Thoracic aorta (tissue), 2 donors: ENCODE results near the gene SELENON. TPM values are rescaled to one million over a fixed set of nuclear protein-coding genes. Genes with fewer than 3 reads are reported as not detected.

Source experiments
- ATAC-seq: fragments of 150-250 bp; one replicate; pipeline ENCODE4 v1.8.0; 2017; ENCODE audit warnings: low read depth; ENCODE audit not compliant: insufficient number of reproducible peaks, low FRiP score
- DNase-seq: peaks from one replicate; pipeline ENCODE4 v3.0.0-alpha.2; 2020; ENCODE audit warnings: low spot score
- H3K27ac ChIP-seq, 2 donors: fragments of 200-600 bp; sonication (generic); 1 replicate in 1 of 2; 2 replicates in 1 of 2; pipeline ENCODE4 v1.5.1; 2016; ENCODE audit warnings: mild to moderate bottlenecking in 2 of 2, moderate library complexity in 2 of 2
- H3K27me3 ChIP-seq: fragments of 200-600 bp; sonication (generic); replicated peaks from 2 replicates; pipeline ENCODE4 v1.6.0; 2016; ENCODE audit warnings: mild to moderate bottlenecking; ENCODE audit not compliant: insufficient read depth
- H3K36me3 ChIP-seq: fragments of 200-600 bp; sonication (generic); one replicate; pipeline ENCODE4 v1.5.1; 2016
- H3K4me1 ChIP-seq, 2 donors: fragments of 200-600 bp; sonication (generic); 1 replicate in 1 of 2; 2 replicates in 1 of 2; pipeline versions ENCODE4 v1.5.1 to v1.6.0; 2016; ENCODE audit warnings: low read depth in 2 of 2, mild to moderate bottlenecking in 1 of 2; ENCODE audit not compliant: control insufficient read depth in 1 of 2
- H3K4me3 ChIP-seq: fragments of 200-600 bp; sonication (generic); 2 replicates; pipeline ENCODE4 v1.5.1; 2016; ENCODE audit warnings: mild to moderate bottlenecking
- H3K9me3 ChIP-seq: fragments of 200-600 bp; sonication (generic); 2 replicates; pipeline ENCODE4 v1.5.1; 2016
- total RNA-seq, 2 donors: library from RNA; depleted of rRNA; stranded (reverse); fragments of >200 nt; gene quantifications; one replicate each; pipeline versions ENCODE4 v1.1.0 to v1.2.3, GENCODE V29; 2016
- TF ChIP-seq, protein P1 (sequence below): fragments of 200-600 bp; sonication (generic); IDR thresholded peaks from one replicate; pipeline ENCODE4 v1.5.1; 2019; ENCODE audit warnings: antibody characterized with exemption

SELENON gene
- total RNA-seq, 2 donors from 2014 or later, result 44.1 to 48.6 TPM

DNA sequence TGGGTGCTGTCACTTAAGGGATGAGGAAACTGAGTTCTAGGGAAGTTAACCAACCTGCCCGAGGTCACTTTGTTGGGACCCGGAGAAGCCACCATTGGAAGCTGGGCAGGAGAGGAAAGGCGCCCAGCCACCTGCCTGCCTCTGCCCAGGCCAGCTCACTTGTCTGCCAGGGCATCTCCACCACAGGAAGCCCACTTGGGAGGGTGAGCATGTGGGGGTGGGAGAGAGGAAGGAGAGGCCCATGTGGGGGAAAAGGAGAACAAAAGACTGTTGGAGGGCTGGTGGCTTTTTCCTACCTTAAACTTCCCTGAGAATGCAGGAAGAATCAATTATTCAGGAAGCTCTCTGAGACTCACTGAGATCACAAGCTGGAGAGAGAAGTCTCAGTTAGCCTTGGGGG is 43.8 kb upstream of the SELENON start:
- ATAC-seq (no peak), DNase-seq (no peak)
- TF ChIP-seq, protein P1, sequence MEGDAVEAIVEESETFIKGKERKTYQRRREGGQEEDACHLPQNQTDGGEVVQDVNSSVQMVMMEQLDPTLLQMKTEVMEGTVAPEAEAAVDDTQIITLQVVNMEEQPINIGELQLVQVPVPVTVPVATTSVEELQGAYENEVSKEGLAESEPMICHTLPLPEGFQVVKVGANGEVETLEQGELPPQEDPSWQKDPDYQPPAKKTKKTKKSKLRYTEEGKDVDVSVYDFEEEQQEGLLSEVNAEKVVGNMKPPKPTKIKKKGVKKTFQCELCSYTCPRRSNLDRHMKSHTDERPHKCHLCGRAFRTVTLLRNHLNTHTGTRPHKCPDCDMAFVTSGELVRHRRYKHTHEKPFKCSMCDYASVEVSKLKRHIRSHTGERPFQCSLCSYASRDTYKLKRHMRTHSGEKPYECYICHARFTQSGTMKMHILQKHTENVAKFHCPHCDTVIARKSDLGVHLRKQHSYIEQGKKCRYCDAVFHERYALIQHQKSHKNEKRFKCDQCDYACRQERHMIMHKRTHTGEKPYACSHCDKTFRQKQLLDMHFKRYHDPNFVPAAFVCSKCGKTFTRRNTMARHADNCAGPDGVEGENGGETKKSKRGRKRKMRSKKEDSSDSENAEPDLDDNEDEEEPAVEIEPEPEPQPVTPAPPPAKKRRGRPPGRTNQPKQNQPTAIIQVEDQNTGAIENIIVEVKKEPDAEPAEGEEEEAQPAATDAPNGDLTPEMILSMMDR, result no peak
- Histone ChIP-seq H3K4me1 (no peaks in the 10 kb centered on the region), H3K27me3 (no peaks in the 10 kb centered on the region), H3K4me3 (no peak overlapping the region), H3K9me3 (no peaks in the 10 kb centered on the region), H3K27ac (no peak overlapping the region), H3K36me3 (no peaks in the 10 kb centered on the region)

GRCh38 chr1:25757151-25757845 is 42.7 kb upstream of the SELENON start:
- DNase-seq (no peak), ATAC-seq (no peak)
- no peak overlapping the region for H3K4me3 ChIP-seq
- TF ChIP-seq, protein P1, result no peak
- no peak overlapping the region for H3K27ac ChIP-seq
- no peaks in the 10 kb centered on the region for H3K27me3 ChIP-seq
- no peaks in the 10 kb centered on the region for H3K36me3 ChIP-seq
- no peaks in the 10 kb centered on the region for H3K9me3 ChIP-seq
- no peaks in the 10 kb centered on the region for H3K4me1 ChIP-seq

DNA sequence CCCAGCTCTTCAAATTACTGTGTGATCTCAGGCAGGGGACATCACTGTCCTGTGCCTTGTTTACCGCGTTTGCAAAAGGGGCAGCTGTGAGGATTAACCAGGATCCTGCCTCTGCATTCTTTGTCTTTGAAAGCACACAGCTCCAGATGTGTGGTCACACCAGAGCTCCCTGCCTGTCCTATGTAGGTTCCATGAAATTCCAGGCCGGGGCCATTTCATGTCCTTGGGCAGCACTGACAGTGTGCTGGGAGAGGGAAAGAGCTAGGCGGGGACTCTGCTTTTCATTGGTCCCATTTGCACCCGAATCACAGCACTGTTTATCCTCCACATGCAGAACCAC is 42.2 kb upstream of the SELENON start:
- TF ChIP-seq, protein P1, result no peak
- Histone ChIP-seq H3K36me3 (no peaks in the 10 kb centered on the region), H3K4me1 (no peaks in the 10 kb centered on the region), H3K9me3 (no peaks in the 10 kb centered on the region), H3K4me3 (no peak overlapping the region), H3K27ac (no peak overlapping the region), H3K27me3 (no peaks in the 10 kb centered on the region)
- ATAC-seq, result no peak
- DNase-seq, result no peak

DNA sequence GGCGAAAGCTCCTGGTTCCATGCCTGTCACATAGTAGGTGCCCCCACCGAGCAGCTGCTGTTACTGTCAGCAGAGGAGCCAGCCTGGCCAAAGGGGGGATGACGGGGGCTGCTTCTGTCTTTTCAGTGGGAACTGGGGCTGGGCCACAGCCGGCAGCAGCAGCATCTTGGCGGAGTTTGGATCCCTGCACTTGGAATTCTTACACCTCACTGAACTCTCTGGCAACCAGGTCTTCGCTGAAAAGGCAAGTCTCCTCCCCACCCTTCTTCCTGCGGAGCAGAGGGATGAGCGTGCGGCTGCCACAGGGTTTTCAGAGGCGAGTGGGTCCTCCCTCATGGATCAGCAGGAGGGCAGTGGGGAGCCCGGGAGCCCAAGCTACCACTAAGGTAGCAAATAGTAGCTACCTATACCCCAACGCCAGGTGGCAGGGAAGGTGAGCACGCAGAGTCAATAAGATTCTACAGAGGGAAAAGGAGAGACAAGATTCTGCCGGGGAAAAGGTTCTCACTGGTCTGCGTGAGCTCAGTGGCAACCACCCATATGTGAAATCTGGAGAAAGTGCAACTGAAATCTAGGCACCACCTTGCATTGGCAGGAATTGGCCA is 41.4 kb upstream of the SELENON start:
- H3K4me3 ChIP-seq, result no peak overlapping the region
- no peaks in the 10 kb centered on the region for H3K9me3 ChIP-seq
- H3K4me1 ChIP-seq, result no peaks in the 10 kb centered on the region
- H3K27me3 ChIP-seq, result no peaks in the 10 kb centered on the region
- H3K36me3 ChIP-seq, result no peaks in the 10 kb centered on the region
- TF ChIP-seq, protein P1, result no peak
- DNase-seq (no peak), ATAC-seq (no peak)
- no peak overlapping the region for H3K27ac ChIP-seq

GRCh38 chr1:25760122-25760719 is 39.8 kb upstream of the SELENON start:
- Histone ChIP-seq H3K27ac (no peak overlapping the region), H3K27me3 (no peaks in the 10 kb centered on the region), H3K4me3 (no peak overlapping the region), H3K4me1 (peaks cover 0 to 2% of the 10 kb centered on the region in 2 donors), H3K36me3 (no peaks in the 10 kb centered on the region), H3K9me3 (no peaks in the 10 kb centered on the region)
- DNase-seq (no peak), ATAC-seq (no peak)
- TF ChIP-seq, protein P1, result no peak
